Vagina (tissue), 2 donors: ENCODE results near the gene RASSF7.

ENCODE experiments used
- CTCF ChIP-seq, 3 experiments: fragments of 450-650 bp in 2 of 3; fragments of 200-600 bp in 1 of 3; sonication (generic) in 1 of 3; IDR thresholded peaks; one replicate each; pipeline ENCODE4 v1.5.1; 2017 to 2019; ENCODE audit warnings: antibody characterized with exemption in 3 of 3, mild to moderate bottlenecking in 2 of 3, moderate library complexity in 2 of 3
- POLR2A ChIP-seq, 2 donors: fragments of 450-650 bp; IDR thresholded peaks; one replicate each; pipeline ENCODE4 v1.6.1; 2017; ENCODE audit warnings: antibody characterized with exemption in 2 of 2, mild to moderate bottlenecking in 2 of 2, moderate library complexity in 2 of 2
- POLR2AphosphoS5 ChIP-seq, 2 donors: sonication (generic); formaldehyde crosslinking; IDR thresholded peaks; one replicate each; pipeline ENCODE4 v1.9.0; 2017; ENCODE audit warnings: antibody characterized with exemption in 2 of 2, mild to moderate bottlenecking in 2 of 2, low read depth in 1 of 2; ENCODE audit not compliant: insufficient read depth in 1 of 2

GRCh38 chr11:534396-535209 is 26.2 kb upstream of the RASSF7 start:
- TF ChIP-seq CTCF (IDR thresholded peaks at IDR 0.05) (no peak), POLR2A (IDR thresholded peaks at IDR 0.05) (no peak), POLR2AphosphoS5 (IDR thresholded peaks at IDR 0.05; ENCODE audit: insufficient read depth in 1 of 2, low read depth in 1 of 2) (peak; percentile 26 to 65)
